GM12891 (cell line): ENCODE results near the gene KCNMA1.
A peak's percentile ranks its signal among the peaks of the same experiment; 100 is the strongest.

Experiments
- DNase-seq: peaks from one replicate; pipeline ENCODE4 v3.0.0; 2011; ENCODE audit warnings: low spot score; ENCODE audit not compliant: insufficient read length
- FAIRE-seq: peaks from 2 replicates; lab custom pipeline; 2011; peaks lifted over from hg19 to GRCh38; lab: Jason Lieb, UNC
- PAX5 ChIP-seq: IDR thresholded peaks from 2 replicates; pipeline ENCODE4 v1.6.1; 2011; ENCODE audit warnings: low read length, moderate library complexity, mild to moderate bottlenecking; ENCODE audit not compliant: insufficient read depth, severe bottlenecking
- POLR2A ChIP-seq: IDR thresholded peaks from 2 replicates; pipeline ENCODE4 v1.6.1; 2011; ENCODE audit warnings: low read depth, low read length, control low read depth
- POLR2AphosphoS5 ChIP-seq: IDR thresholded peaks from 2 replicates; pipeline ENCODE4 v1.6.1; 2011; ENCODE audit warnings: low read depth, low read length, control low read depth
- POU2F2 ChIP-seq: IDR thresholded peaks from 2 replicates; pipeline ENCODE4 v1.6.1; 2011; ENCODE audit warnings: low read depth, mild to moderate bottlenecking, control low read depth, low read length, moderate library complexity
- SPI1 ChIP-seq: IDR thresholded peaks from 2 replicates; pipeline ENCODE4 v1.6.1; 2011; ENCODE audit warnings: low read depth, low read length, control low read depth
- TAF1 ChIP-seq: IDR thresholded peaks from 2 replicates; pipeline ENCODE4 v1.6.1; 2011; ENCODE audit warnings: low read depth, low read length, control low read depth

Gene KCNMA1

DNA sequence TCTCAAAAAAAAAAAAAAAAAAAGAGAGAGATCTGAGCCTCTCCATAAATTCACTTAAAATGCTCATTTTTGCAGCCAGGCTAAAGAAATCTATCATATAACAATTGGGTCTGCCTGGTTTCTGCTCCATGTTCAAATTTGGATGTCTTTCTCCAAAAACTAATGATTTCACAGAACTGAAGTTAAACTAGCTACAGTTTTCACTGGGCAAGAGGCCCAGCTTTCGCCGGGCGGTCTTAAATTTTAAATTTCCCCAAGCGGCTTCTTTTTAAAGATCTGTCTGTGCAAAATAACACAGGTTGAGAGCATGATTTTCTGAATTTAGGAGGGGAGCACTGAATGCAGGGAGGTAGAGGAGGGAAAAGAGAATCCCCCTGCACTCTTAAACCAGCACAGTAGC is 603.4 kb downstream of the KCNMA1 start:
- DNase-seq (no peak), FAIRE-seq (no peak)
- TF ChIP-seq TAF1, result no peak
- no peak for TF ChIP-seq POLR2A
- TF ChIP-seq PAX5, result no peak
- TF ChIP-seq SPI1, result no peak

DNA sequence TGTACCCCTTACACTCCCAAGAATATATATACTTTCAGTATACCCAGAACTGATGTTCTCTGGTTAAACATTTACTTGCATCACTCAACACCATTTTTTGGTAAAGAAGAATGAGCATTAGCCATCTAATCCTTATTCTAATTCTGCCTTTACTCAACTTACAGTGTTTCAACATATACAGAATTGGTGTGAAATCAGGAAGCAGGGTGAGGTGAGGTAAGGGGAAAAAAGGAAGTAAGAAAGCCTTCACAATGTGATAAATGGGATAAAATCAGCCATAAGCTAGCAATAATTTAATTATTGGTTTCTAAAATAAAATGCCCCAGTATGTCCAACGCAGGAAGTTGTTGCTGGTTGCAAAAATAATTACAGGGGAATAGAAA is 605.4 kb downstream of the KCNMA1 start:
- no peak for TF ChIP-seq POU2F2
- no peak for TF ChIP-seq POLR2A
- TF ChIP-seq SPI1, result no peak
- no peak for TF ChIP-seq POLR2AphosphoS5
- TF ChIP-seq PAX5, result no peak
- TF ChIP-seq TAF1, result no peak
- FAIRE-seq (no peak), DNase-seq (no peak)

DNA sequence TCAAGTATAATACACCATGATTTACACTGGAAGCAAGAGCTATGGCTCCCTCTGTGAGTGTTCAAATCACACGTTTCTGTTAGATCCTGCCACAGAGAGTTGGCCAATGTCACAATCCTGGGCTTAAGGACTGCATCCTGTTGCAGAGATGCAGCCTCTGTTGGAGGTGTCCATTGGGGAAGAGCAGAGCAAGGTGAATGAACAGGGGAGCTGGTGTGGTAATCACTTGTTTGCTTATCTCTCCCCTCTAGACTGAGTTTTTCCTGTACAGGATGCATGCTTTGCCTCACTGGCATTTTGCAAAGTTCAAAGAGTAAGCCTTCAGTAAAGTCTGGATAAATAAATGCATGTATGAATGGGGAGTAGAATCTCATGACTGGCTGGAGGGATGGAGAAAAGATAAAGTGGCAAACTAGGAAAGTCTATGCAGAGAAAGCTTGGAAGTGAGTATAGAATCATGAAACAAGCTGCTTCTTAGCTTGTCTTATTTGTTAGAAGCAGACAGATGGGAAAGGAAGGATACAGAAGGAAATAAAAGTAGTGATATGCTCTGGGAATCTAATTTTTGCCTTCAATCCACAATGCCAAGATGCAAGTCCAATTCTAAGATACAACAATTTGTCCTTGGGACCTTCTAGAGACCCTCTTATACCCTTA is 605.9 kb downstream of the KCNMA1 start:
- DNase-seq (no peak), FAIRE-seq (no peak)
- TF ChIP-seq TAF1 (no peak), POU2F2 (no peak), POLR2AphosphoS5 (no peak), POLR2A (no peak)

DNA sequence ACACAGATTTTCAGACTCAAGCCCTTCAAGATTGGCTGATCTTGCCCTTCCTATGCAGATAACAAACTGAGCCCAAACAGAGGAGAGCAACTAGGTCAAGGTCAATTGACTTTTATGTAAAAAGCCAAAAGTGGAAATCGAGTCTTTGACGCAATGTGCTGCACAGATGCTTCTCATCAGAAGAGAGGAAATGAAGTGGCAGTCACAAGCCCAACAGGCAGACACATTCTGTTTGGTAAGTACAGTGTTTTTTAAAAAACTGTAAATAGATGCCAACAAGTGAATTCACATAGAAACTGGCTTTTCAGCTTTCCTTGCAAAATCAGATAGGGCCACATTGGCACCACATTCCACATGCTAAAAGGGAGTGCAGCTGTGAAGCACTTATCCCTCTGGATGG is 606.6 kb downstream of the KCNMA1 start:
- no peak for FAIRE-seq
- no peak for TF ChIP-seq POU2F2
- TF ChIP-seq SPI1, result no peak
- no peak for TF ChIP-seq POLR2A
- TF ChIP-seq POLR2AphosphoS5, result no peak
- TF ChIP-seq TAF1, result no peak
- no peak for TF ChIP-seq PAX5
- DNase-seq, result no peak

DNA sequence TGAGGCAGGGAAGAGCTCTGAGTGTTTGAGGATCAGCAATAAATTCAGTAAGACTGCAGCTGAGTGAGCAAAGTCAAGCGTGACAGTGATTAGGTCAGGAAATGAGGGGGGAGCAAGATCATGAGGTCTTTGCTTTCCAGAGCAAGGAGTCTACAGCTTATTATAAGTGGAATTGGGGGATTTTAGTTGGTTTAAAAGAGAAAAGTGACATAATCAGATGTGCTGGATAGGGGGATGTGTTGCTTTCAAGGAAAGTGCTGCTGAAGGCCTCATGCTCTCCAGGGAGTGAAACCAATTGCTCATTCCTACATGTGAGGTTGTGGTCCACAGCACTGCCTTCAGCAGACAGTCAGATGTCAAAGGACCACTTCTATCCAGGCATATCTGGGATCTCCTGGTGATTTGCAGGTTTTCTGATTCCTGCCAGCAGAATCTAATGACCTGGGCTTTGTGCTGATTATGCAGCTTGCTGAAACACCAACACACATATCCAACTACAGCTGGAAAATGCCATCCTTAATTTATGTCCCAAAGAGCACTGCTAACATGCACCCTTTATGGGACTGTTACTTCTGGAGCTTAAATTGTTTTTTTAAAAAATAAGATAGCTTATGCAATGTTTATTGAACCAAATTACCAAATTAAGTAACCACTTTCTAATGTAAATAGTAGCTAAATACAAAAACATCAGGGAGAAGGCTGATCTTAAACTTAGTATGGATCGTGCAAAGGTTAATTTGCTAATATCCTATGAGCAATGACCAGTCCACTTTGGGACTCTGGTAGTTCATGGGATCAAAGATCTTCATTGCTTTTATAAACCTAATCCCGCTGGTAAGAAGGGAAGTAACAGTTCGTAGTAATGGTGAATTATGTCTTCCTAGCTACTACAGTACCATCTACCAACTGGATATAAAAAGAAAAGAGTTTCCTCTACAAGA is 607.6 kb downstream of the KCNMA1 start:
- no peak for DNase-seq
- TF ChIP-seq POLR2AphosphoS5 (no peak), TAF1 (no peak), POLR2A (no peak), PAX5 (no peak), SPI1 (no peak), POU2F2 (no peak)
- no peak for FAIRE-seq

DNA sequence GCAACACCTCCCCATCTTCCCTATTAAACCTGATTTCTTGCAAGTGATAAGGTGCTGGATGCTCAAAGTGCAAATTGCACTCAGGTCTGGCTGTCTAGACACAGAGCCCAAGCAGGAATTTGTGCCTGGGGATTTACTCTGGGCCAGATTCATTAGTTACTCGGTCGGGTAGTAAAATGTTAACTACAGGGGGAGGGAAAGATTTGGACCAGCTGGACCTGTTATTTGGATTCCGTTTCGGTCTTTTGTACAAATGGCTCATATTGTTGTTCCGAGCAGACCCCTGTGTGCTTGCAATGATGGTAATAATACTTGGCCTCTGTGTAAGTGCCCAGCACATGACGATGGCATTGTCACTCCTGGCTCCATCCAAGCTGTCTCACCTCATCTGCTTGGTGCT is 609.6 kb downstream of the KCNMA1 start:
- FAIRE-seq (no peak), DNase-seq (no peak)
- TF ChIP-seq POLR2A (no peak), POLR2AphosphoS5 (no peak), TAF1 (no peak), POU2F2 (no peak), SPI1 (no peak)

DNA sequence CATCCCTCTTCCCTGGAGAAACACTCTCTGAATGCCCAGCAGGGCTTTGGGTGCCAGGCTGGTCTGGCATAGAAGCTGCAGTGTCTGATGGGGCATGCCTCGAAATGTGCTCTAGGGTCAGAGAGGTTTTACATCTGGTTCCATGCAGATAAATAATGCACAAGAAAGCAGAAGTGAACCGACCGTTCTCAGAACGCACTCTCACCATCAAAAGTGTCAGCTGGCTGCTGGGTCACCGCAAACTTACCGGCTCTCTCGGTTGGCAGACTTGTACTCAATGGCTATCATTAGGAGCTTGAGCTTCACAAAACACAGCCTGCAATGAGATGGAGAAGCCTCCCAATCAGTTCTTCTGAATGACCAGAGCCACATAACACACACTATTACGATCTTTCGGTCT is 610.0 kb downstream of the KCNMA1 start:
- FAIRE-seq (no peak), DNase-seq (no peak)
- TF ChIP-seq POLR2AphosphoS5, result no peak
- TF ChIP-seq SPI1, result peak; percentile 81

DNA sequence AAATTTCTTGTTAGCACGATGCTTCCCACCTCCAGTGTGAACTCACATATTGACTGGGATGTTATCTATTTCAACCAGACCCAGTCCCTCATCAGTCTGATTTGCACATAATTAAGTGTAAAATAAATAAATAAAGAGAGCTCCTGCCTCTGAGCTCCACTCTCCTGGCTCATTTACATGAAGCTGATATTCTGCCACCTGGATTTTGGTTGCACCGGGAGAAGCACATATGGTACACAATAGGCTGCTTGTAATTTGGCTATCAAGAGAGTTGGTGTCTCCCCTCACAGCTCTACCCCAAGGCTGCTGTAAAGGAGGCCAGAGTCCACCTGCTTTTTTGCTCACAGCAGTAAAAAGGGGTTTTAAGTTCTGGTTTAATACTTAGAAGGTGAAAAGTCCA is 610.5 kb downstream of the KCNMA1 start:
- DNase-seq (no peak), FAIRE-seq (no peak)
- no peak for TF ChIP-seq PAX5
- no peak for TF ChIP-seq SPI1
- no peak for TF ChIP-seq TAF1
- TF ChIP-seq POLR2A, result no peak
- TF ChIP-seq POU2F2, result no peak
- no peak for TF ChIP-seq POLR2AphosphoS5

DNA sequence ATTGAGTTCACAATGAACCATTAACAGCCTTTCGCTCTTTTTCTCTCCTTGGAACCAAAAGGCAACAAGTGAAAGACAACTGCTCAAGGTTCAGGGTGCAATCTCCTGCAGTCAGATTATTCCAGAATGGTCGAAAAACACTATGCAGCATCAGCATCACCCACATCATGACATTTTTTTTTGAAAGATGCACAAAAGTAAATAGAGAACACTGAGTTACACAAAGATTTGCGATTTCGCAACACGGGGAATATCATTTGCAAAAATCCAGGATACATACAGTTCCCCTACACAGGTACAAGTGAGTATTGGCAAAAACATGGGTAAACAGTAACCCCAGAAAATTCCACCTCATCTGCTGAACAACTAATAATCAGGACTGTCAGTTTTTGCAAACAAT is 611.5 kb downstream of the KCNMA1 start:
- DNase-seq (no peak), FAIRE-seq (no peak)
- TF ChIP-seq TAF1 (no peak), POU2F2 (no peak), POLR2A (no peak)

DNA sequence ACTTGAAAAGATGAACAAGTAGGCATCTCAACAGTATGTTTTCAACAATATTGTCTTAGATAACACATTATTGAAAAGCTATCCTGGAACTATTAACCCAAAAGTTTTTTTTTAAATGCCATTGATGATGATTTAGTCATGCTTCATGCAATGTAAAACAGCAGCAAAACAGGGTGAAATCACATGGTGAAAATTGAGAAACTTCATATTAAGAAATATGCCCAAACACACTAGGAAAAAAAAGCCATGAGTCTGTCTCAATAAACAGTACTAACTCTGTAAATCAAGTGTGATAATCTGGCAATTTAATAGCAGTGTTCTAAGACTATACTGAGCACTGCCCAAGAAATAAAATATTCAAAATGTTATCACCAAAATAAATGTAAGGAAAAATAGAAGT is 613.1 kb downstream of the KCNMA1 start:
- TF ChIP-seq POLR2AphosphoS5 (no peak), POLR2A (no peak), SPI1 (no peak), PAX5 (no peak), POU2F2 (no peak), TAF1 (no peak)
- DNase-seq, result no peak
- FAIRE-seq, result no peak
